ENCODE data around the gene RELA.

DNA sequence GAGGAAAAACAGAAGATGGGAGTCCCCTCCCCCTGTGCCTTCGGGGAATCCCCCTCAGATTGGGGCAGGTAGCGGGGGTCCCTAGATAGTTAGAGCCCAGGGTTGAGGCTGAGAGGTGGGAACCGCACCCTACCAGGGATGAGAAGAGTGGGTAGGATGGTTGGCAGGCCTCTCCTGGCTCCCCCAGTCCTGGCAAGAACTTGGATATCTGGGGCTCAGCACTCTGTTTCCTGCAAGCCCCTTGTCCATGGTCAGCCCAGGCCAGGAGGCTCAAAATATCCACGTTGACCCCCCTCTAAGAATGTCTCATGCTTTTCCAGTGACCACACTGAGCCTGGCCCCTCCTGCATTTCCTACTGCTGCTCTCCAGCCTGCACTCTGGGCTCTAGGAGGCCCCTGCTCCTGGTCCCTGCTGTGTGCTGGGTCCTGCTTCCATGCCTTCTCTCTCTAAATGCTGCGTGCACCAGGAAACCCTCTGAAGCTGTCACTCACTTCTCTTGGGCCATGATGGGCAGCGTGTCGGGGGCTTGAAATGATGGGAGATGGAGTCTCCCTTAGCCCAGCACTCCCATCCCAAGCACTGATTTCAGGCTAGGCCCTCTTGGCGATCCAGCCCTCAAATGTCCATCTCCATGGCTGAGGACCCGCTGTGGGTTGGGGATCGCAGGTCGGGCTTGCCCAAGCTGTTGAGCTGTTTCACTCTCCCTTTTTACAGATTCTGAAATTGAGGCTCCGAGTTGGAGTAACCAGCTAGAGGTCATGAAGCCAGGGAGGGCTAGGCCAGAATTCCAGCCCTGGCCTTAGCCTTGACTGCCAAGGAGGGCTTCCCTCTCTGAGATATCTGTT is 50.7 kb downstream of the RELA start:
- TF ChIP-seq NFYB (CRISPR knock-in tag; conservative IDR thresholded peaks at IDR 0.05; ENCODE audit: low read depth) (no peak), GABPB1 (CRISPR knock-in tag; IDR thresholded peaks at IDR 0.05) (no peak), NR2C2 (CRISPR knock-in tag; IDR thresholded peaks at IDR 0.05) (no peak), CREB1 (CRISPR knock-in tag; IDR thresholded peaks at IDR 0.05) (no peak)
- TF ChIP-seq, protein P1, sequence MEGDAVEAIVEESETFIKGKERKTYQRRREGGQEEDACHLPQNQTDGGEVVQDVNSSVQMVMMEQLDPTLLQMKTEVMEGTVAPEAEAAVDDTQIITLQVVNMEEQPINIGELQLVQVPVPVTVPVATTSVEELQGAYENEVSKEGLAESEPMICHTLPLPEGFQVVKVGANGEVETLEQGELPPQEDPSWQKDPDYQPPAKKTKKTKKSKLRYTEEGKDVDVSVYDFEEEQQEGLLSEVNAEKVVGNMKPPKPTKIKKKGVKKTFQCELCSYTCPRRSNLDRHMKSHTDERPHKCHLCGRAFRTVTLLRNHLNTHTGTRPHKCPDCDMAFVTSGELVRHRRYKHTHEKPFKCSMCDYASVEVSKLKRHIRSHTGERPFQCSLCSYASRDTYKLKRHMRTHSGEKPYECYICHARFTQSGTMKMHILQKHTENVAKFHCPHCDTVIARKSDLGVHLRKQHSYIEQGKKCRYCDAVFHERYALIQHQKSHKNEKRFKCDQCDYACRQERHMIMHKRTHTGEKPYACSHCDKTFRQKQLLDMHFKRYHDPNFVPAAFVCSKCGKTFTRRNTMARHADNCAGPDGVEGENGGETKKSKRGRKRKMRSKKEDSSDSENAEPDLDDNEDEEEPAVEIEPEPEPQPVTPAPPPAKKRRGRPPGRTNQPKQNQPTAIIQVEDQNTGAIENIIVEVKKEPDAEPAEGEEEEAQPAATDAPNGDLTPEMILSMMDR (IDR thresholded peaks at IDR 0.05), result no peak

Measured in WTC11 (cell line).